Daoy (cell line): Measurements from ENCODE around the gene NFATC2. TPM values are rescaled to one million over a fixed set of nuclear protein-coding genes. Genes with fewer than 3 reads are reported as not detected.

Experiments used
- DNase-seq: peaks from one replicate; pipeline ENCODE4 v3.0.0-alpha.2; 2015; ENCODE audit warnings: low read depth
- total RNA-seq: library from RNA; depleted of rRNA; stranded (reverse); fragments of >200 nt; shearing (Covaris generic); gene quantifications from 2 replicates; pipeline ENCODE4 v1.2.3, GENCODE V29; 2014; rRNA removed

NFATC2 gene
- 0.18 and 0.40 TPM in 2 replicates for total RNA-seq

DNA sequence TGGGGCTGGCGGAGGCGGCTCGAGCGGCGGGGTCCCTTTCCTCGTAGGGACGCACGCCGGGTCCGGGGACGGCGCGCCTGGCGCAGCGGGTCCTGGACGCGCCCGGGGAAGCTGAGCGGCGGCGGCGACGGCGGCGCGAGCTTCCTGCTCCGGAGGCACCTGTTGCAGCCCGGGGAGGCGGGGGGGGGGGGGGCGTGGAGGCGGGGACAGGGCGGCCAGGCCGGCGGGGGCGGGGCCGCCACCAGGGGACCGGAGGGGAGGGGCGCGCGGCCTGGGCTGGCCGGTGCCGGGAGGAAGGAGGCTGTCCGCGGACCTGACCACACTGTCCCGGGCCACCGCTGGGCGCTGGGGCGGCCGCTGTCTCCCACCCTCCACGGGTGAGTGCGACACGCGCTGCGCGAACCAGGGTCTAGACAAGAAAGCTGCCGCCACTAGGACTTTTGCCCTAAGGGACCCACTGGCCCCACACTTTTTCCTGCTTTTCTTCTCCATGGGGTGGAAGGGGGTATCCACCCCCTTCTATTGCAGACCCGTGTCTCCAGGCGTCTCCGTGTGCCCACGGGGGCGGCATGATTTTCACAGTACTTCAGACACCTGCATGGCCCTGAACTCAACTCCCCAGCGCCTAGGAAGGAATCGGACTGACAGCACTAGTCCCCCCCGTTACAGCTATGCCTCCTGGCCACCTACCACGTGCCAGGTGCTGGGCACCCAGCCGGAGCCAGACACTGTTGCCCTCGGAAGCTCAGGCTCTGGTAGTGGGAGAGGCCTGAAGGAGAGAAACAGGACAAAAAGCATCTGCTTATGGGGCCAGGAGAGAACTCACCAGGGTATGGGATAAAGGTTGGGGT lies at the start of gene NFATC2:
Gene NFATC2 (minus strand): TSS at position 149 of the 851 bp plus-strand sequence. CDS start 220 bp downstream, outside the sequence.
- no peak for DNase-seq

DNA sequence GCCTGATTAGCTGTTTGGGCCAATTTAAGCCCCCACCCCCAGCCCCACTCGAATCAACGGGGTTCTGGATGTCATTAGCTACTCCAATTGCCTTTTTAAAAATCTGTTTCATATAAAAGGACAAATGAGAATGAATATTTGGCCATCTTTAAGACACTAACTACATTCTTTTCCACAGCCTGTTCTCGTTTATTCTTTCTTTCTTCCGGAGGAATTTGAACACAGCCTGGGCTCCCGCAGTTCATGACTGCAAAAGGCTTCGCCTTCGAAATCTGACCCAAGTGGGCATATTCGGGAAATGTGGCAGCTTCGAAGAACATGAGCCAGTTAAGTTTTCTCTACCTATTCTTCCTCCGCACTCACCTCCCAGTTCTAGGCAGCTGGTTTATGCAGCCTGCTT lies 49.4 kb upstream of the NFATC2 start:
- no peak for DNase-seq

DNA sequence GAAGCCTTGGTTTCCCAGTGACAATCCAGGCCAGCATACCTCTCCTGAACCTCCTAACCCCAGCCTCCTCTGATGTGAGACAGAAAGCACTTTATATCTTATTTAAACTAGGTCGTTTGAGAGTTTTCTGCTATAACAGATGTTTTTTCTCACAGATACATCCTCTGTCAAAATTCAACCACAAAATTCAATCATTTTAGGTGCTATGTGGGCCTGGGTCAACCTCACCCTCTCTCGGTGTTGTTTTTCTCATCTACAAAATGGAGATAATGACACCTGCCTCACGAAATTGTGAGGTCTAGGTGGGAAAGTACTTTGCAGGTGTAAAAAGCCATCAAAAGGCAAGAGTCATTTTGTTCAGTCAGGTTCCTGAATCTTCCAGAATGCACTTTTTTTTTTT lies 46.2 kb upstream of the NFATC2 start:
- no peak for DNase-seq

DNA sequence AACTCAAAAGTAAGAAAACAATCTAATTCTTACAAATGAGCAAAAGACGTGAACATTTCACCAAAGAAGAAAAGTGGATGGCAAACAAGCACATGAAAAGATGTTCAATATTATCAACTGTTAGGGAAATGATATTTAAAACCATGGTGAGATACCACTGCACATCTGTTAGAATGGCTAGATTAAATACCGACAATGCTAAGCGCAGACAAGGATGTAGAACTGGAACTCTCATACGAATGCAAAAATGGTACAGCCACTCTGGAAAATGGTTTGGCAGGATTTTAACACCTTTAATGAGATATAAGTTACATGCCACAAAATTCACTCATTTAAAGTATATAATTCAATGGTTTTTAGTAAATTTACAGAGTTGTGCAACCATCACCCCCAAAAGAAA lies 44.6 kb upstream of the NFATC2 start:
- DNase-seq = no peak

DNA sequence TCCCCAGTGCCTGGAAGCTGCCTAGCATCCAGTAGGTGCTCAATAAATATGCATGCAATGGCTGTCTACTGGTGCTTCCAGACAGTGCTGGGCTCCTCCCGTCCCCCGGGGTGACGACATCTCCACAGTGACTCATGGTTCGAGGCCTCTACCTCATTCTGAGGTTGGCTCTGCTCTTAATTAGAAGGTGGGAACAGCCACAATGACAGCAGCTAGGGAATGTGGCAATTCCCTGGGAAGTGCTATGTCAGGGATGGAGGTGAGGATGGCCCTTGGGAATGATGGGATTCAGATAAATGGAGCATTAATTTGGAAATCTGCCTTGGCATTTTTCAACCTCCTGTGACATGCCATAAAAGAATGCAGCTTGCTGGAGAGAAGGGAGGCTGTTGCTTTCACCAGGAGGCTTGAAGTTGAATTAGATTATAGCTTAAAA lies 43.5 kb upstream of the NFATC2 start:
- DNase-seq = peak; percentile 85

DNA sequence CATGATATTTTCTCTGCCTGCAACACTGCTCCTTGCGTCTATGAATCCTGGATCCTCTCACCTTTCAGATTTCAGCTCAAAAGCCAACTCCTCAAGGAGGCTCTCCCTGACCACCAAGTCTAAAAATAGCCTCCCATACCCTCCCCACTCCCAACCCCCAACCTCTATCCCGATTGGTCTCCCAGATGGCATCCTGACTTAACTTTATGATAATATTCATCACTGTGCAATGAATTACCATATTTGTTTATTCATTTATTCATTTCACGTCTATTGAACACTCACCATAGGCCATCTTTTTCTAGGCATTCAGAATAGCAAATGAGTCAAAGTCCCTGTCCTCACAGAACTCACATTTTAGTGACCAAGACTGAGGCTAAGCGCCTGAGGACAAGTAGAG lies 42.6 kb upstream of the NFATC2 start:
- DNase-seq = no peak

DNA sequence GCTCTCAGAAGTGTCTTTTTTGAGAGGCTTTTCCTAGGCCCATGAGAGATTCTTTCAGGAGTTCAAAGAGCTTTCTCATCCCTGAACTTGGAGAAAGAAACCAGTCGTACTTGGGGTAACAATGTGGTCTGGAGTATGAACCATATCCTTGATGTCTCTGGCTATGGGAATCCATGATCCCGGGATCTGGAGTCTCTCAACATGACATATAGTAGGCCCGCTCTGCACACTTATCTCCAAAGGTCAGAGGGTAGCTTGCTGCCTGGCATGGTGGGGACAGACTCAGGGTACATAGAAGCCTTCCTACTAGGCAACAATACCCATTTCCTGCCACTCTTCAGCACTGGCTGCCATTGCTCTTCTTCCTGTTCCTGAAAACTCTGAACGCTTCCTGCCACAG lies 42.2 kb upstream of the NFATC2 start:
- no peak for DNase-seq

DNA sequence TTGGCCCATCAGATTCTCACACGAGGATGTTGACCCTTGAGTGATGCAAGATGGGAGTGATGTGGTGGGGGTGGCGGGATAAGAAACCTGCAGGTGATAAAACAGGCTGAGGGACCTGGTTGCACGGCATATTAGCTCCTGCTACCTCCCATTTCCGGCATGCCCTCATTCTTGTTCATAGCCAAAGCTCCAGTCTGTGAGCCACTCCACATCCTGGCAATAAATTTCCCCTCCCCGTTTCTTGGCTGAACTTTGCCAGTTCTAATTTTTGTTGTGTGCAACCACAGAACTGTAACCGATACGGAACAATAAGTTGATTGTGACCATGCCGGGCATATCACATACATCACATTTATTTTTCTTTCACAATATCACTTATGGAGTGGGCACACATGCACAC lies 41.6 kb upstream of the NFATC2 start:
- peak; percentile 23 for DNase-seq

DNA sequence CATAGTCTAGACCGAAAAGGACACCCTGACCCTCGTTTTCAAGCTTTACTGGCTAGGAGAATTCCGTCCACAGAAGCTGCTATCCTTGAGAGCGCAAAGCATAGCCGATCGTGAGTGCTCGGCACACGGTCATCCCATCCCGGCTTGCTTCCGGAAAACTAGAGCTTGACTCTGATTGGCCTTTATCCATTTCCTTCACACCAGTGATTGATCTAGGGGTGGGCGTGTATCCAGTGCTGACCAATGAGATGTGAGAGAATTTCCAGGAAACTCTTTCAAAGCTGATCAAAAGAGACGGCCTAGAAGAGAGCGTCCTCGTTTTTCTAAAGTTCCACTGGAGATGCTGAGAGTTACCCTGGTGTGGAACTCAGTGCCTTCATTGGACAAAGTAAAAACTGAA lies 41.0 kb upstream of the NFATC2 start:
- no peak for DNase-seq

DNA sequence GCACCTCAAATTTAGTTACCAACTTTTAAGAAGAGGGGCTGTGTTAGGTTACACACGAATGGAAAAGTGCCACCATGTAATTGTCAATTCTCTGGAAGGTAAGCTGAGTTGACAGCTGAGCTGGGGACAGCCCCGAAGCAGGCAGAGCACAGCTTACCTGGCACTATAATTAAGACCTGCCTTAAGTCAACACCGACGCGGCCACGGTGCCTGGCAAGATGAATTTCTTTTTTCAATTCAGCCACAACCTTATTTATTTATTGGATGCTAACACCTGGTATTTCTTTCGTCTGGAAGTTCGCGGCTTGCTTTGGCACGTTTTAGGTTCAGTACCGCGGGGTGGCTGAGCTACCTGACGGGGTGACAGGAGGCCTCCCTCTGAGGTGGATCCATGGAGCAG lies 40.6 kb upstream of the NFATC2 start:
- DNase-seq = no peak

DNA sequence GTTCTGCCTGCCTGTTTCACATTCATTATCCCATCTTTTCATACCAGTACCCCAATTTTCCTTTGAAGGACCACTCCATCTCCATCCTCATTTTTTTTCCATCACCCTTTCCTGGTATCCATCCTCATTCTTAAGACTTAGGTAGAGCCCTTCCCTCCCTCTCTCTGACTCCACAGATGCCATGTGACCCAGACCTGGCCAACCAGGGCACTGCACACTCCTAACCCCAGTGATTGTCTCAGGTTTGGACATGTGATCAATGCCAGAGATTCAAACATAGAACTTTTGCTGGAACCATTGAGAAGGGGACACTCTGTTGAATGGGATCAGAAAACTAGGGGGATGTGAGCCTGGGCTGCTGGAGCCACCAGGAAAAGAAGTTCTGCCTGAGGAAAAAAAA lies 39.1 kb upstream of the NFATC2 start:
- DNase-seq = no peak

DNA sequence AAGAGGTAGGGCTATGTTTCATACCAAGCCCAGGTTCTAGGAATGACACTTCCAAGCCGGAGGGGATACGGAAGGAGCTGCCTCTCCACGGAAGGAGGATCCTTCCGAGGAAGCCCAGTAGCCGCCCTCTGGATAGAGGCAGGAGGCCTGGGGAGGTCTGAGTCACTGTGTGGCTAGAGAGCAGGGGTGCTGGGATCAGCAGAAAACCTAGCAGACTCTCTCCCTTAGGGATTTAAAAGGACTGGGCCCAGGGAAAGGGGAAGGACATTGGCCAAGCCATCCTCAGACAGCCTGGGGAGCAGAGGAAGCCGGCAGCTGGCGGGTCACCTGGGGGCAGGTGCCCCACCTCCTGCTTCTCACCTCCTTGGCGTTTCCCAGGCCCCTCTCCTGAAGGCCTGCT lies 36.6 kb upstream of the NFATC2 start:
- DNase-seq = peak; percentile 77

DNA sequence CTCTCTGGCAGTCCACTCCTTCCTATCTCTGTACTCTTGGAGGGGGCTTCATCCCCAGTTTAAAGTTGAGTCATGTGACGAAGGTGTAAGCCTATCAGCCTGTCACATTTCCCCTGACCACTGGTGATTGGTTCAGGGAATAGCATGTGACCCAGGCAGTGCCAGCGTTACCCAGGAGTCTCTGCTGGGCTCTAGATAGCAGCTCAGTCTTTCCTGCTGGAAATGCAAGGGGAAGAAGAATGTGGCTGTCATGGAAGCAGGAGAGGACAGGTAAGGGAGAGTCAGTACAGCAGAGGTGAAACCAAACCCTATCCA lies 35.6 kb upstream of the NFATC2 start:
- DNase-seq = no peak

DNA sequence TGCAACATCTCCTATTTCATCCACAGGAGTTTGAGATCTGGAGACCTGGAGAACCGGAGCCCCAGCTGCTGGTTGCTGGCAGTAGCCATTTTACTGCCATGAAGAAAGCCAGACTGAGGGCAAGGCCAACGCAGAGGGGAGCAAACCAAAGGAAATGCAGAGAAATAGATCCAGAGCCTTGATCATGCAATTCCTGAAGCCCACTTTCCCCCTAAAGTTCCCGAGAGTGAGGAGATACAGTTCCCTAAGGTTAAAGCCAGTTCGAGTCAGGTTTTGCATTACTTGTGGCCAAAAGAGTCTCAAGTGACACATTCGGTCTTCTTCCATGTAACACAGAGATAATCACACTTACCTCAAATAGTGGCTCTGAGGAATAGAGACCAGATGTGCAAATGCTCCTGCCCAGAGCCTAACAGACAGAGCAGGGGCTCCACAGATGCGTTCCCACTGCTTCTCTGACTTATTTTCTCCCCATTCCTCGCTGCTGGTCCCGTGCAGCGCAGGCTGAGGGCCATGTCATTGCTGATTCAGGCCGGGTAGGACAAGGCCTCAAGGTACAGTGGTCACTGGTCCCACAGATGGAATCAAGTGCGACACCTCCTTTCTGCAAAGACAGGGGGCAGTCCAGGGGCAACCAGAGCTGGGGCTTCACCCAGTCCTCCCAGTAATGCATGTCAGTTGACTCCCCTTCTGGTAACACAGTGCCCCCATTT lies 35.1 kb upstream of the NFATC2 start:
- DNase-seq = no peak

DNA sequence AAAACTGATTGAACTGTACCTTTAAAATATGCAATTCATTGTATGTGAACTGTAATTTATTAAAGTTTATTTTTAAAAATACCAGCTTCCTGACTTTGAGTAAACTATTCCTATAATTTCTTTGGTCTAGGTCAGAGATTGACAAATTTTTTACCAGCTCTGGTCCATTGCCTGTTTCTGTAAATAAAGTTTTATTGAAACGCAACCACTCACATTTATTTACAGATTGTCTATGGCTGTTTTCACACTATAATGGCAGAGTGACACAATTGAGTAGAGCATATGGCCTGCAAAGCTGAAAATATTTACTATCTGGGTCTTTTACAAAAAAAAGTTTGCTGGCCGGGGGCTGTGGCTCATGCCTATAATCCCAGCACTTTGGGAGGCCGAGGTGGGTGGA lies 33.0 kb upstream of the NFATC2 start:
- DNase-seq = no peak

DNA sequence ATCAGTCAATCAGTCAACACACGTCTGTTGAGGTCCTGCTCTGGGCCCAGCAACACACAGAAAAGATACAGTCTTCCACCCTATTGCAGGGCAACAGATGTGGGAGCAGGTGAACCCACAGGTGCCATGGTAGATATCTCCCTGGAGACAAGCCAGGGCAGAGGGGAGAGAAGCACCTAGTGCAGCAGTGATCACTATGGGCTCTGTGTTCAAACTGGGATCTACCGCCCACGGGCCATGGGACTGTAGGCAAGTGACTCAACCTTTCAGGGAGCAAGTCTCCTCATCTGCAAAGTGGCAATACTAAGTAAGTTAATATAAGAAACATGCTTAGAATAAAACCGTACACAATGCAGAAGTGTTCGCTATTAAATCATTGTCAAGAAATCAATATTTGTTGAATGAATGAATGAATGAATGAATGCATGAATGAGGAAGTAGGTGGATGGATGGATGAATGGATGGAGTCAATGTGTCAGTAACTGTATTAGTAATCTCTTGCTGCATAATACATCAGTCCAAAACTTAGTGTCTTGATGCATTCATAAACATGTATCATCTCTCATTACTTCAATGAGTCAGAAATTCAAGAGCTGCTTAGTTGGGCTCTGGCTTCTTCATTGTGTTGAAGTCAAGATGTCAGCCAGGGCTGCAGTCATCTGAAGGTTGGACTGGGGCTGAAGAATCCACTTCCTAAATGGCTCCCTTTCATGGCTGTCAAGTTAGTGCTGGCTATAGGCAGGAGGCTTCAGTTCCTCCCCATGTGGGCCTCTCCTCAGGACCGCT lies 31.9 kb upstream of the NFATC2 start:
- DNase-seq = no peak

DNA sequence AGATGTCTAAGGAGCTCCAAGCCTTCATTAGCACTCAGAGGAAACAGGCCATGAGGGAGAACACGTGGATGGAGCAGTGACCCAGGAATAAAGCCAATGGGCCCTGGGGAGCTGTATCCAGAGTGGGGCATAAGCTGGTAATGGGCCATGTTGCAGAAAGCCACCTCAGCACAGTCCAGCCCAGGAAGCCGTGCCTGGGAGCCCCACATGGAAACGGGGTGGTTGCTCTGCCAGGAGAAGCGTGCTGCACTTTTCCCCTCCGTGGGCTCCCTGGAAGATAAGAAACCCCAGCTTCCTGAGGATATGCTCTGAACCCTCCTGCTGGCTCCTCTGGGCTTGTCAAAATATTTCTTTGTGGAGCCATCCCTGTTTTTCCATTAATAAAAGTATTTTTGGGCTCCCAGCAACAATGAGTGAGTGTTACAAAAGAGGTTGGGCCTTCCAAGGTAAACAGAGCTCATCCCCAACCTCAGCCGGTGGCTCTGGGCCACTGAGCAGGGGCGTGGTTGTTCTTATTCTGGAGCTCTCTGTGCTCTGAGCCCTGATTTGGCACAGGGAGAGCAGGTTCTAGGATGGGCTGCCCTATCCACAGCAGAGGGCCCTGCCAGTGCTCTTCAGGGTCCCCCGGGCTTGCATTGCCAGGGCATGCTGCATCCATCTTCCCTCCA lies 31.2 kb upstream of the NFATC2 start:
- DNase-seq = no peak

DNA sequence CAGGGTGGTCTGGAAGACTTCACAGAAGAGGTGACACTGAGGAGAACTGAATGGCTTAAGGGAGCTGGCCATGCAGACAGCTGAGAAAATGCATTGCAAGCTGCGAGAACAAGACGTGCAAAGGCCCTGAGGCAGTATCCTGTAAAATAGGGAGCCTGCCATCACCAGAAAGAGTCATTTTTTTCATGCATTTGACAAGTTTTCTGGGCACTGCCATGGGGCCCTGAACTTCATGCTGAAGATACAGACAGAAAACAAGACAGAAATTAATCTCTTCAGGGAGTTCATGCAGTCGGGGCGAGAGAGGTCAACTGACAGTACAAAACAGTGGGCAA lies 28.9 kb upstream of the NFATC2 start:
- no peak for DNase-seq

DNA sequence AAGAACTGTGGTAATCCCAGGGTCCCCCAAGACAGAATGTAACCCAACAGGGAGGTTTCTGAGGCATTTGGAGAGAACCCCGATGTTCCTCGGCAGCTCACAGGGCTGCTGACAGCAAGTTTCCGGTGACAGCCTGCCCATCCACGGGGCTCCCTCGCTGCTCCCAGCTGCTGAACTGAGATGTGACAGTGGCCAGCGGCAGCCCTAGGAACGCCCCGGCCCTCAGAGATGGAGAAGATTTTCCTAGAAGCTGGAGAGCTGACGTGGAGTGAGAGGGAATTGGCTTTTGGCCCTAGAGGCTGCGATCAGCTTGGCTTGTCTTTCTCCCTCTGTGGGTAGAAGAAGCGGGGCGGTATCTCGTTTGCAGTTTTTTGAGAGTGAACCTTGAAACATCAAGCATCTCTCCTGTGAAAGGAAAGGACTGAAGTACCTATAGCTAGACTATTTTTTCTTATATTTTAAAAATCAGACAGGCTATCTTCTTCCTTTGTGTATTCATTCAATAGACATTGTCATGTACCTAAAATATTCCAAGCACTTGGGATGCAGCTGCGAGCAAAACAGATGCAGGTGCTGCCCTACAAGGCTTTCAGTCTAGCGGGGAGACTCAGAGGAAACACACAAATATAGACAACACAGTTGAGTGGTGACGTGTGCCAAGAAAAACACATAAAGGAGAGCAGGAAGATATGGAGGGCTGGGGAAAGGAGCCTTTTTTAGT lies 28.4 kb upstream of the NFATC2 start:
- no peak for DNase-seq

DNA sequence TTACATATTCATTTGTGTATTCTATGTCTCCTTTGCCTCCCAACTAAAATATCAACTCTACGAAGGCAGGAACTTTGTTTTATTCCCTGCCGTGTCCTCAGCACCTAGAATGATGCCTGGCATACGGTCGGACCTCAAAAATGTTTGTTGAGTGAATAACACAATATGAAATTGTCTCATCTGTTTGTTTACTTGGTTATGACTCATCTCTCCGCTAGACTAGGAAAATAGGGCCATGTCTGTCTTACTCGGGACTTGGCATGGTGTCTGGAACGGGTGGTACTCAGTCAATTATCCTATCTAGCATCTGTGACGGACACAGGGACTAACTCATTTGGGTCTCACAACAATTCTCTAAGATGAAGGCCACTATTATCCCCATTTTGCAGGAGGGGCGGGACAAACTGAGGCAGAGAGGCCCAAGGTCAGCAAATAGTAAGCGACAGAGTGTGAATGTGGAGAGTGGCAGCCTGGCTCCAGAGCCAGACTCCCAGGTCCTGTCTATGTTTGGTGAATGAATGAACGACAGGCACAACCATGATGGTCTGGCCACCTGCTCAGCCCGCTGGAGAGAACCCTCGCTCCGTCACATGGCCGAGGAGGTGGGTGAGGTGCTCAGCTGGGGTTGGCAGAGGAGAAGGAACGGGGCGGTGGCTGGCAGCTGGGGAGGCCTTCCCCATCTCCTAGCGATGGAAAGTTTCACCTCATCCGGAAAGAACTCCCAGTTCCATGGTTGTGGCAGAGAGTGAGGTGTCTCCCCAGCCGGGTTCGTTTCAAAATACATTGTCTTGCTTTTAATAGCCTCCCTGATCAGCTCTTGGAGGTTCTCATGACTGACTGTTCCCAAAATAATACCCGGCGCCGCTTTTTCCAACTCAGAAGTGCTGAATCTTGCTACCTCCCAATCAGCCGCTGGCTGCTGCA lies 27.6 kb upstream of the NFATC2 start:
- DNase-seq = peak; percentile 38
